Measurements from ENCODE around the gene BRICD5.

DNA sequence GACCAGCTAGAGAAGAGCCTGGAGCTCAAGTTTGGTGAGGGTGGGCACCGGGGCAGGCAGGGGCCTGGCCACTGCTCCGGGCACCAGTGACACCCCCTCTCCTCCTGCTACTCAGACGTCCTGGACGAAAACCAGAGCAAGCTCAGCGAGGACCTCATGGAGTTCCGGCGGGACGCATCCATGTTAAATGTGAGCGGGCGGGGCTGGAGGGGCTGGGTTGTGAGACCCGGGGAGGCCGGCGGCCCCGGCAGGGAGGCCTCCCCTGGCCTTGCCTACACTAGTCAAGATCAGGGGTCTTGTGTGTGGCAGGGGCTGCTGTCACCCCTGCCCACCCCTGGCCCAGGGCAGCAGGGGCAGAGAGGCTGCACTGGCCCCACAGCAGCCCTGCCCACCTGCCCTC, 37.3 kb downstream of the BRICD5 start:
- TF ChIP-seq, protein P1, sequence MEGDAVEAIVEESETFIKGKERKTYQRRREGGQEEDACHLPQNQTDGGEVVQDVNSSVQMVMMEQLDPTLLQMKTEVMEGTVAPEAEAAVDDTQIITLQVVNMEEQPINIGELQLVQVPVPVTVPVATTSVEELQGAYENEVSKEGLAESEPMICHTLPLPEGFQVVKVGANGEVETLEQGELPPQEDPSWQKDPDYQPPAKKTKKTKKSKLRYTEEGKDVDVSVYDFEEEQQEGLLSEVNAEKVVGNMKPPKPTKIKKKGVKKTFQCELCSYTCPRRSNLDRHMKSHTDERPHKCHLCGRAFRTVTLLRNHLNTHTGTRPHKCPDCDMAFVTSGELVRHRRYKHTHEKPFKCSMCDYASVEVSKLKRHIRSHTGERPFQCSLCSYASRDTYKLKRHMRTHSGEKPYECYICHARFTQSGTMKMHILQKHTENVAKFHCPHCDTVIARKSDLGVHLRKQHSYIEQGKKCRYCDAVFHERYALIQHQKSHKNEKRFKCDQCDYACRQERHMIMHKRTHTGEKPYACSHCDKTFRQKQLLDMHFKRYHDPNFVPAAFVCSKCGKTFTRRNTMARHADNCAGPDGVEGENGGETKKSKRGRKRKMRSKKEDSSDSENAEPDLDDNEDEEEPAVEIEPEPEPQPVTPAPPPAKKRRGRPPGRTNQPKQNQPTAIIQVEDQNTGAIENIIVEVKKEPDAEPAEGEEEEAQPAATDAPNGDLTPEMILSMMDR (IDR thresholded peaks at IDR 0.05; ENCODE audit: borderline replicate concordance, extremely low read depth, low read length, poor library complexity, severe bottlenecking) = no peak
- TF ChIP-seq EZH2 (IDR thresholded peaks at IDR 0.05; ENCODE audit: borderline replicate concordance, low read depth, low read length, severe bottlenecking) = no peak
